ENCODE measurements around the gene NHERF2.
A peak's percentile ranks its signal among the peaks of the same experiment; 100 is the strongest.

The NHERF2 gene

DNA sequence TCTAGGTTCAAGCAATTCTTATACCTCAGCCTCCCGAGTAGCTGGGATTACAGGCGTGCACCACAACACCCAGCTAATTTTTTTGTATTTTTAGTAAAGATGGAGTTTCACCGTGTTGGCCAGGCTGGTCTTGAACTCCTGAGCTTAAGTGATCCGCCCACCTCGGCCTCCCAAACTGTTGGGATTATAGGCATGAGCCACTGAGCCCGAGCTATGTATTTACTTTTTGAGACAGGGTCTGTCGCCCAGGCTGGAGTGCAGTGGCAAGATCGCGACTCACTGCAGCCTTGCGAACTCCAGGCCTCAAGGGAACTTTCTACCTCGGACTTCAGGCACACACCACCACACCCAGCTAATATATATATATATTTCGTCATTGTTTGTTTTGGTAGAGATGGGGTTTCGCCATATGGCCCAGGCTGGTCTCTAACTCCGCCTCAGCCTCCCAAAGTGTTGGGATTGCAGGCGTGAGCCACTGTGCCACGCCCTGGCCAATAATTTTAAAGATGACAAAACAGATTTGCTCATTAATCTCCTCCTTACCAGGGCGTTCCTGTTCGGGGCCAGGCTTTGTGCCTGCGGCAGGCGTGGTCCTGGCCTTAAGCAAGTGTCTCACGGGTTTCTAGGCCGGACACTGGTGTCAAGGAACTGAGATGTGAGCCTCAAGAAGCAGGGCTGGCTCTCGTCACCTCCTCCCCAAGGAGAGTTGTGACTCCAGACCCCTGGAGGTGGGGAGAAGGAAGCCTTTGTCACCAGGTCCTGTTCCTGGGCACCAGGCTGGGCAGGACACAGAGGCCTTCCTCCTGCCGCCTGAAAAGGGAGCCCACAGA is 11.4 kb upstream of the NHERF2 start:
- no peak overlapping the region for H3K4me3 ChIP-seq (ENCODE audit: low read depth, low read length)

GRCh38 chr16:2015947-2016208 is 10.8 kb upstream of the NHERF2 start:
- no peak overlapping the region for H3K4me3 ChIP-seq (ENCODE audit: low read depth, low read length)
- DNase-seq (ENCODE audit: low read depth): no peak
- TF ChIP-seq, protein P1, sequence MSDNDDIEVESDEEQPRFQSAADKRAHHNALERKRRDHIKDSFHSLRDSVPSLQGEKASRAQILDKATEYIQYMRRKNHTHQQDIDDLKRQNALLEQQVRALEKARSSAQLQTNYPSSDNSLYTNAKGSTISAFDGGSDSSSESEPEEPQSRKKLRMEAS (IDR thresholded peaks at IDR 0.05; ENCODE audit: low read depth, low read length): no peak
- TF ChIP-seq POLR2A (IDR thresholded peaks at IDR 0.05; ENCODE audit: extremely low read depth, insufficient read length): no peak
- TF ChIP-seq MYC (IDR thresholded peaks at IDR 0.05; ENCODE audit: low read depth, low read length): no peak
- no peak for TF ChIP-seq CTCF (IDR thresholded peaks at IDR 0.05; ENCODE audit: low read depth, low read length)

More for the DNA sequence above, 11.4 kb upstream of the NHERF2 start:
- TF ChIP-seq POLR2A (IDR thresholded peaks at IDR 0.05; ENCODE audit: extremely low read depth, insufficient read length) (no peak), CTCF (IDR thresholded peaks at IDR 0.05; ENCODE audit: low read depth, low read length) (no peak), MYC (IDR thresholded peaks at IDR 0.05; ENCODE audit: low read depth, low read length) (no peak)
- TF ChIP-seq, protein P1 (IDR thresholded peaks at IDR 0.05; ENCODE audit: low read depth, low read length): no peak
- peak; percentile 78 for DNase-seq (ENCODE audit: low read depth)

DNA sequence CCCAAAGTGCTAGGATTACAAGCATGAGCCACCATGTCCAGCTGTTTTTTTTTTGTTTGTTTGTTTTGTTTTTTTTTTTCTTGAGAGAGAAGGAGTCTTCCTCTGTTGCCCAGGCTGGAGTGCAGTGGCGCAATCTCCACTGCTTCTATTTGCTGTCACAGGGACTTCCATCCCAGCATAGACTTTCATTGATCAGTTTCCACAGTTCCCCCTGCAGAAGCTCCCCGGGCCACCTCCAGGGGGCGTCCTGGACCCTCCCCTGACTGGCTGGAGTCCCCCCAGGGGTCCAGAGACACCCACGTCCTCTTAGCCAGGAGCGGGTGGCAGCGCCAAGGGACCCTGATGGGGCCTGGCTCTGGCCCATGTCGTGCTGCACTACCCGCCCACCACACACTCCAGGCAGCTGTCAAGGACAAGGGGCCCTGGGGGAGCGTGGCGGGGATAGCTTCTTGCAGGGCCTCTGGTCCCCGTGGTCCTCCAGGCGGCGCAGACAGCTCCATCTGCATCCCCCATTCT is 10.2 kb upstream of the NHERF2 start:
- DNase-seq (ENCODE audit: low read depth): peak; percentile 56
- TF ChIP-seq POLR2A (IDR thresholded peaks at IDR 0.05; ENCODE audit: extremely low read depth, insufficient read length) (no peak), CTCF (IDR thresholded peaks at IDR 0.05; ENCODE audit: low read depth, low read length) (peak; percentile 70), MYC (IDR thresholded peaks at IDR 0.05; ENCODE audit: low read depth, low read length) (no peak)
- TF ChIP-seq, protein P1 (IDR thresholded peaks at IDR 0.05; ENCODE audit: low read depth, low read length): no peak
- no peak overlapping the region for H3K4me3 ChIP-seq (ENCODE audit: low read depth, low read length)

- TF ChIP-seq POLR2A (IDR thresholded peaks at IDR 0.05; ENCODE audit: extremely low read depth, insufficient read length) (no peak), CTCF (IDR thresholded peaks at IDR 0.05; ENCODE audit: low read depth, low read length) (no peak), MYC (IDR thresholded peaks at IDR 0.05; ENCODE audit: low read depth, low read length) (no peak)
- TF ChIP-seq, protein P1 (IDR thresholded peaks at IDR 0.05; ENCODE audit: low read depth, low read length): no peak
- H3K4me3 ChIP-seq (ENCODE audit: low read depth, low read length): no peak within 1 kb of the TSS
- no peak for DNase-seq (ENCODE audit: low read depth)
Measured at GRCh38 chr16:2019518-2019920, 7.2 kb upstream of the NHERF2 start, which contains the start of gene NPW. Gene NPW (plus strand): TSS chr16:2019785.

DNA sequence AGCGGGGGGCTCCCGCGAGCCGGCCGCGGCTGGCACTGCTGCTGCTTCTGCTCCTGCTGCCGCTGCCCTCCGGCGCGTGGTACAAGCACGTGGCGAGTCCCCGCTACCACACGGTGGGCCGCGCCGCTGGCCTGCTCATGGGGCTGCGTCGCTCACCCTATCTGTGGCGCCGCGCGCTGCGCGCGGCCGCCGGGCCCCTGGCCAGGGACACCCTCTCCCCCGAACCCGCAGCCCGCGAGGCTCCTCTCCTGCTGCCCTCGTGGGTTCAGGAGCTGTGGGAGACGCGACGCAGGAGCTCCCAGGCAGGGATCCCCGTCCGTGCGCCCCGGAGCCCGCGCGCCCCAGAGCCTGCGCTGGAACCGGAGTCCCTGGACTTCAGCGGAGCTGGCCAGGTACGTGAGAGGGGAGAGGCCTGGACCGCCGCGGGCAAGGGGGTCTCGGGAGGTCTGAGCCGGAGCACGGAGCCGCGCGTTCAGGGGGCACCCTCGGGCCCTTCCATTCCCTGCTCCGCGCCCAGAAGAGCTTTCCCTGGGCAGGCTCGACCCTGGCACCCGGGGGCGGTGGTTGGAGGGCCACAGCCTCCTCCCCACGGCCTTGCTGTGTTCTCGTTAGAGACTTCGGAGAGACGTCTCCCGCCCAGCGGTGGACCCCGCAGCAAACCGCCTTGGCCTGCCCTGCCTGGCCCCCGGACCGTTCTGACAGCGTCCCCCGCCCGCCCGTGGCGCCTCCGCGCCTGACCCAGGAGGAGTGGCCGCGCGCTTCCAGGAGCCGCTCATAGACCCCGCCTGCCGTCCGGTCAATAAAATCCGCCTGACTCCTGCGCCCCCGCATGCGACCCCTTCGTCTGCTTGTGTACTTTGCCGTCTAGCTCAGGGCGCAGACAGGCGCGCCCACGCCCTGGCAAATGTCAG is 6.5 kb upstream of the NHERF2 start:
- DNase-seq (ENCODE audit: low read depth): no peak
- H3K4me3 ChIP-seq (ENCODE audit: low read depth, low read length): no peak overlapping the region
- no peak for TF ChIP-seq POLR2A (IDR thresholded peaks at IDR 0.05; ENCODE audit: extremely low read depth, insufficient read length)

GRCh38 chr16:2022723-2023091 is 4.0 kb upstream of the NHERF2 start:
- TF ChIP-seq, protein P1 (IDR thresholded peaks at IDR 0.05; ENCODE audit: low read depth, low read length): no peak
- no peak for TF ChIP-seq CTCF (IDR thresholded peaks at IDR 0.05; ENCODE audit: low read depth, low read length)
- TF ChIP-seq MYC (IDR thresholded peaks at IDR 0.05; ENCODE audit: low read depth, low read length): no peak
- no peak for TF ChIP-seq POLR2A (IDR thresholded peaks at IDR 0.05; ENCODE audit: extremely low read depth, insufficient read length)
- H3K4me3 ChIP-seq (ENCODE audit: low read depth, low read length): no peak overlapping the region
- no peak for DNase-seq (ENCODE audit: low read depth)

All from NB4 (cell line).